ENCODE results near the gene SYNE2.
A peak's percentile ranks its signal among the peaks of the same experiment; 100 is the strongest.

The SYNE2 gene

DNA sequence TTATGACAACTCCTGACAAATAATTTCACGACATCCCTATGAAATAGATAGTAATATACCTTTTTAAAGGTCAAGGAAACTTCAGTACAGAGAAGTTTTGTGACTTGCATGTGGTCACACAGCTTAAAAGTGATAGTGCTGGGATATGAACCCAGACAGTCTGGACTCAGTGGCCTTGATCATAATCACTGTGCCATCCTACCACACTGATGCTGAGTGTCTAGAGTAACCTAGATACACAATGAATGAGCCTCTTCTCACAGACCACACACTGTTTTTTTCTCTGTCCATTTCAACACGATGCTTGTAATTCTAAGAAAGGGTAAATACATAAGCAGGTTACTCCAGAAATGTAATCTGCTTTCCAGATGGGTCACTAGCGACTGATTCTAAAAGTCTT, 88.2 kb downstream of the SYNE2 start:
- DNase-seq (ENCODE audit: low read depth): no peak
- no peak overlapping the region for H3K4me3 ChIP-seq (replicated peaks; ENCODE audit: low read depth, low read length)
- no peak for TF ChIP-seq CTCF (IDR thresholded peaks at IDR 0.05; ENCODE audit: low read length, missing control alignments)

- peak; percentile 17 for DNase-seq (ENCODE audit: low read depth)
- no peak overlapping the region for H3K4me3 ChIP-seq (replicated peaks; ENCODE audit: low read depth, low read length)
- TF ChIP-seq CTCF (IDR thresholded peaks at IDR 0.05; ENCODE audit: low read length, missing control alignments): no peak
These were observed 96.9 kb downstream of the SYNE2 start for GRCh38 chr14:63949696-63950095.

DNA sequence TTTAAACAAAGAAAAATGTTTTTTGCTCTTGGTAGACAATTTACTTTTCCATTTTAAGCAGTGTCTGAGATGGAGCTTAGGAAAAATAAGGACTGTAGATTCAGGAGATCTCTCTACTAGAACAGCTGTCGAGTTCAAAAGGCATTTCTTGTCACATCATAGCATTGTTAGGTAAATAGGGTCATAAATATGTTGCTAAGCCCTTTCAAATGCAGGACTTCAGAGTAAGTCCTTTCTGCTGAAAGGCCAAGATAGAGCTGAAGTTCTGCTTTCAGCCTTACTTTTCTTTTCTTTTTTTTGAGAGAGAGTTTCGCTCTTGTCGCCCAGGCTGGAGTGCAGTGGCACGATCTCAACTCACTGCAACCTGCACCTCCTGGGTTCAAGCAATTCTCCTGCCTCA, 98.2 kb downstream of the SYNE2 start:
- no peak for TF ChIP-seq CTCF (IDR thresholded peaks at IDR 0.05; ENCODE audit: low read length, missing control alignments)
- DNase-seq (ENCODE audit: low read depth): no peak
- no peak overlapping the region for H3K4me3 ChIP-seq (replicated peaks; ENCODE audit: low read depth, low read length)

DNA sequence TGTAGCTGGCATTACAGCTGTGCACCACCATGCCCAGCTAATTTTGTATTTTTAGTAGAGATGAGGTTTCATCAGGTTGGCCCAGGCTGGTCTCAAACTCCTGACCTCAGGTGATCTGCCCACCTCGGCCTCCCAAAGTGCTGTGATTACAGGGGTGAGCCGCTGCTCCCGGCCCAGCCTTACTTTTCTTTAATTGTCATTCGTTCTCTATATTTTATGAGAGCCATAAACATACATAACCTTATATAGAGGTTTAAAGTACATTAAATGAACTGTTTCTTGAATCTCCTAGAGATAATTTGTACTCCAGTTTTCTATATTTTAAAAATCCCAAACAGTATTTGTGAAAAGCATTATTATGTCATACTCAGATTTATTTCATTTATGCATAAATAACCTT, 98.6 kb downstream of the SYNE2 start:
- DNase-seq (ENCODE audit: low read depth): no peak
- no peak overlapping the region for H3K4me3 ChIP-seq (replicated peaks; ENCODE audit: low read depth, low read length)
- no peak for TF ChIP-seq CTCF (IDR thresholded peaks at IDR 0.05; ENCODE audit: low read length, missing control alignments)

GRCh38 chr14:63952053-63952932, 99.5 kb downstream of the SYNE2 start:
- no peak overlapping the region for H3K4me3 ChIP-seq (replicated peaks; ENCODE audit: low read depth, low read length)
- no peak for TF ChIP-seq CTCF (IDR thresholded peaks at IDR 0.05; ENCODE audit: low read length, missing control alignments)

GRCh38 chr14:63952933-63953437, 100.2 kb downstream of the SYNE2 start:
- H3K4me3 ChIP-seq (replicated peaks; ENCODE audit: low read depth, low read length): no peak overlapping the region
- DNase-seq (ENCODE audit: low read depth): peak; percentile 84
- TF ChIP-seq CTCF (IDR thresholded peaks at IDR 0.05; ENCODE audit: low read length, missing control alignments): no peak

More at GRCh38 chr14:63952053-63952932, 99.5 kb downstream of the SYNE2 start:
- no peak for DNase-seq (ENCODE audit: low read depth)
